ENCODE measurements around the gene SOWAHB.

SOWAHB gene

DNA sequence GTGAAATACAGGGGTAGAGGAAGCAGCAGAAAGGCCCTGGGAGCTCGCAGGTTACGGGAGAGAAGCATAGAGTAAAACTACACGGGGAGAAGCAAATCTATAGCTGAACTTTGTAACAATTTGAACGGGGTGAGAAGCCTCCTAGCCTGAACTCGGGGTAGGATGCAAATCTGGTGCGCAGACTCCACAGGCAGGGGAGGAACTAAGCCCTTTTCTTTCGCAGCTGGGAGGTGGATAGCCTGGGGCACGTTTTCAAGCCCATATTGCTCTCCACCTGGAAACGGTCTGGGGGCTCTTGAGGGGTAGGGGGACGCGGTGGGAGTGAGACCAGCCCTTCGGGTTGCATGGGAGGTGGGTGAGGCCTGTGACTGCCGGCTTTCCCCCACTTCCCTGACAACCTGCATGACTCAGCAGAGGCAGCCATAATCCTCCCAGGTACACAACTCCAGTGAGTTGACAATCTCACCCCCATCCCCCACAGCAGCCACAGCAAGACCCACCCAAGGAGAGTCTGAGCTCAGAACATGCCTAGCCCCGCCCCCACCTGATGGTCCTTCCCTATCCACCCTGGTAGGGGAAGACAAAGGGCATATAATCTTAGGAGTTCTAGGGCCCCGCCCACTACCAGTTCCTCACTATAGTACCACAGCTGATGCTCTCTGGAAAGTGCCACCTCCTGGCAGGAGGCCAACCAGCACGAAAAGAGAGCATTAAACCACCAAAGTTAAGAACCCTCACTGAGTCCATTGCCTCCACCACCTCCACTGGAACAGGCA, 29.9 kb downstream of the SOWAHB start:
- no peak overlapping the region for H3K4me3 ChIP-seq
- no peak for DNase-seq (ENCODE audit: low read depth, low spot score)

GRCh38 chr4:76867377-76867776, 30.6 kb downstream of the SOWAHB start:
- DNase-seq (ENCODE audit: low read depth, low spot score): no peak
- Histone ChIP-seq H3K9ac (ENCODE audit: insufficient read length) (no peak overlapping the region), H3K9me3 (ENCODE audit: low read depth, low read length) (no peaks in the 10 kb centered on the region), H3K27ac (no peak overlapping the region), H3K36me3 (ENCODE audit: insufficient read depth, low read length) (no peaks in the 10 kb centered on the region), H3K4me3 (no peak overlapping the region)
- TF ChIP-seq POLR2AphosphoS5 (IDR thresholded peaks at IDR 0.05; ENCODE audit: borderline replicate concordance, low read depth, low read length) (no peak), EZH2 (IDR thresholded peaks at IDR 0.05) (no peak), FOXP2 (optimal IDR thresholded peaks at IDR 0.05; ENCODE audit: control extremely low read depth, extremely low read length, insufficient read depth) (no peak)

More for the DNA sequence above, 29.9 kb downstream of the SOWAHB start:
- TF ChIP-seq FOXP2 (optimal IDR thresholded peaks at IDR 0.05; ENCODE audit: control extremely low read depth, extremely low read length, insufficient read depth): no peak
- no peak for TF ChIP-seq EZH2 (IDR thresholded peaks at IDR 0.05)
- TF ChIP-seq POLR2AphosphoS5 (IDR thresholded peaks at IDR 0.05; ENCODE audit: borderline replicate concordance, low read depth, low read length): no peak
- H3K27ac ChIP-seq: no peak overlapping the region
- no peak overlapping the region for H3K9ac ChIP-seq (ENCODE audit: insufficient read length)
- H3K9me3 ChIP-seq (ENCODE audit: low read depth, low read length): no peaks in the 10 kb centered on the region
- H3K36me3 ChIP-seq (ENCODE audit: insufficient read depth, low read length): no peaks in the 10 kb centered on the region

GRCh38 chr4:76866641-76867040, 31.3 kb downstream of the SOWAHB start:
- Histone ChIP-seq H3K9ac (ENCODE audit: insufficient read length) (no peak overlapping the region), H3K36me3 (ENCODE audit: insufficient read depth, low read length) (no peaks in the 10 kb centered on the region), H3K9me3 (ENCODE audit: low read depth, low read length) (no peaks in the 10 kb centered on the region), H3K4me3 (no peak overlapping the region), H3K27ac (no peak overlapping the region)
- no peak for DNase-seq (ENCODE audit: low read depth, low spot score)
- TF ChIP-seq FOXP2 (optimal IDR thresholded peaks at IDR 0.05; ENCODE audit: control extremely low read depth, extremely low read length, insufficient read depth): no peak
- TF ChIP-seq EZH2 (IDR thresholded peaks at IDR 0.05): no peak
- TF ChIP-seq POLR2AphosphoS5 (IDR thresholded peaks at IDR 0.05; ENCODE audit: borderline replicate concordance, low read depth, low read length): no peak

DNA sequence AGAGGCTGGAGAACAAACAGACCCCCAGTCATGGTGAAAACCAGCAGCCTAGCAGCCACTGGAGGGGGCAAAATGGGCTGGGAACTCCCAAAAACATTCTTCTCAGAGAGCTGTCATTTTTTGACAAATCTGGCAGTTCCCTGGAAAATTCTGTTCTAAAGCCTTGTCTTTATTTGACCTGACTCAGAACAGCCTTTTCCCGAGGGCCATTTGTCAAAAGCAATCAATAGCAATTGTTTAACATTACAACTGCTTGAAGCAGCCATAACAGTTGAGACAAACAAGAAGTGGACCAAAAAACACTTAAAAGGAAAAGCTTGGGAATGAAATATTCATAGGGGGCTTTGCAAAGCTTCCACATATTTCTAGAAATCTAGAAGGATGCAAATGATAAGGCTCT, 39.6 kb downstream of the SOWAHB start:
- no peak for DNase-seq (ENCODE audit: low read depth, low spot score)
- no peaks in the 10 kb centered on the region for H3K9me3 ChIP-seq (ENCODE audit: low read depth, low read length)
- no peaks in the 10 kb centered on the region for H3K36me3 ChIP-seq (ENCODE audit: insufficient read depth, low read length)
- H3K9ac ChIP-seq (ENCODE audit: insufficient read length): no peak overlapping the region
- H3K27ac ChIP-seq: no peak overlapping the region
- no peak for TF ChIP-seq EZH2 (IDR thresholded peaks at IDR 0.05)
- TF ChIP-seq POLR2AphosphoS5 (IDR thresholded peaks at IDR 0.05; ENCODE audit: borderline replicate concordance, low read depth, low read length): no peak
- no peak for TF ChIP-seq FOXP2 (optimal IDR thresholded peaks at IDR 0.05; ENCODE audit: control extremely low read depth, extremely low read length, insufficient read depth)
- no peak overlapping the region for H3K4me3 ChIP-seq

DNA sequence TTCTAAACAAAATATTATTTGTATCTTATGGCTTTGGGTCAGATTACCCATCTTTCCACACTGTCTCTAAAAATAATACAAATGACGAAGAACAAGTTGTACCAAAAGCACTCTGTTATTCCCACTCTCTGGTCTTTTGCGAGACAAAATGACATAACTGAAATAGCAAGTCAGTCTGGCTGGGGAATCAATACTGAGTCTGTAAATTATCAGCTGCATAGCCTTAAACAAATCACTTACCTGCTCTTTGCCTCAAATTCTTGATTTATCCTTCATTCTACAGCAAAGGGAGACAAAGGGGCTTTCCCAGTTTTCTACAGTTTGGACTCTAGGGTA, 40.9 kb downstream of the SOWAHB start:
- Histone ChIP-seq H3K4me3 (no peak overlapping the region), H3K9me3 (ENCODE audit: low read depth, low read length) (no peaks in the 10 kb centered on the region), H3K36me3 (ENCODE audit: insufficient read depth, low read length) (no peaks in the 10 kb centered on the region), H3K27ac (no peak overlapping the region), H3K9ac (ENCODE audit: insufficient read length) (no peak overlapping the region)
- no peak for DNase-seq (ENCODE audit: low read depth, low spot score)
- TF ChIP-seq FOXP2 (optimal IDR thresholded peaks at IDR 0.05; ENCODE audit: control extremely low read depth, extremely low read length, insufficient read depth) (no peak), POLR2AphosphoS5 (IDR thresholded peaks at IDR 0.05; ENCODE audit: borderline replicate concordance, low read depth, low read length) (no peak), EZH2 (IDR thresholded peaks at IDR 0.05) (no peak)

DNA sequence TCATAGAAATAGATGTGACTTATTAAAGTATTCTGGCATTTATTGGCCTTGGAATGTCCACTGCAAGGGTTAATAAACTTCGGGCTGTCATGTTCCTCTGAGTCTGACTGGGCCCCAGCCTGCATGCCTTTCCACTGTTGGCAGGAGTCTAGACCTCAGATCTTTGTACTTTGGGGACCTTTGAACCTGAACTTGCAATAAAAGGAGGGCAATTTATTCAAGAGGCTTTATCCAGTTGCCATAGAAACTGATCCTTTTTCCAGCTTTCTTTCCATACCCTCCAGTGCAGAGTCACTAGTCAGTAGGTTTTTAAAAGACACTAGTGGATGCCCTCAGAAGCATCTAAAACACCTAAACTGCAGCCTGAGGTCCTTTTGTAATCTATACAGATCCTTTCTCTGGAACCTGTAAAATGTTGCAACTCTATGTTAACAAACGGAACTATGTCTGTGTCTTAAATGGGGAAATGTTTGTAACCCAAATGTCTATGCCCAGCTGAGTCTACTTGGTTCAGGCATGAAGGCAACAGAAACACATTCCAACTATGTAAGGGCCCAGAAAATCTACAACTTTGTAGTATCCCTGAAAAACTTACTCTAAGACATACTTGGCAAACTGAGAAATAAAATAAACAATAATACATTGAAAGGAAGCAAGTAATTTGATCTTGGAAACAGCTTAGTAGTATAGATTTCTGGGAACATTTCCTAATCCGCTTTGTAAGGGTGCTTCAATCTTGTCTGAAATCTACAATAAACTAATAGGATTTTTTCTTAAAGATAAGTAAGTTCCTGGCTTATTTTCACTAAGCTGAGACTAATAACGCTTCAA, 41.5 kb downstream of the SOWAHB start:
- no peak for DNase-seq (ENCODE audit: low read depth, low spot score)
- no peaks in the 10 kb centered on the region for H3K36me3 ChIP-seq (ENCODE audit: insufficient read depth, low read length)
- TF ChIP-seq POLR2AphosphoS5 (IDR thresholded peaks at IDR 0.05; ENCODE audit: borderline replicate concordance, low read depth, low read length) (no peak), EZH2 (IDR thresholded peaks at IDR 0.05) (no peak)
- H3K9ac ChIP-seq (ENCODE audit: insufficient read length): no peak overlapping the region
- H3K27ac ChIP-seq: no peak overlapping the region
- no peaks in the 10 kb centered on the region for H3K9me3 ChIP-seq (ENCODE audit: low read depth, low read length)
- H3K4me3 ChIP-seq: no peak overlapping the region

GRCh38 chr4:76854858-76855257, 43.1 kb downstream of the SOWAHB start:
- Histone ChIP-seq H3K4me3 (no peak overlapping the region), H3K9me3 (ENCODE audit: low read depth, low read length) (no peaks in the 10 kb centered on the region), H3K36me3 (ENCODE audit: insufficient read depth, low read length) (no peaks in the 10 kb centered on the region), H3K9ac (ENCODE audit: insufficient read length) (no peak overlapping the region), H3K27ac (no peak overlapping the region)
- no peak for DNase-seq (ENCODE audit: low read depth, low spot score)
- TF ChIP-seq POLR2AphosphoS5 (IDR thresholded peaks at IDR 0.05; ENCODE audit: borderline replicate concordance, low read depth, low read length) (no peak), FOXP2 (optimal IDR thresholded peaks at IDR 0.05; ENCODE audit: control extremely low read depth, extremely low read length, insufficient read depth) (no peak), EZH2 (IDR thresholded peaks at IDR 0.05) (no peak)

- H3K9me3 ChIP-seq (ENCODE audit: low read depth, low read length): no peaks in the 10 kb centered on the region
- H3K4me3 ChIP-seq: no peak overlapping the region
- TF ChIP-seq POLR2AphosphoS5 (IDR thresholded peaks at IDR 0.05; ENCODE audit: borderline replicate concordance, low read depth, low read length) (no peak), FOXP2 (optimal IDR thresholded peaks at IDR 0.05; ENCODE audit: control extremely low read depth, extremely low read length, insufficient read depth) (no peak), EZH2 (IDR thresholded peaks at IDR 0.05) (no peak)
- no peaks in the 10 kb centered on the region for H3K36me3 ChIP-seq (ENCODE audit: insufficient read depth, low read length)
- no peak for DNase-seq (ENCODE audit: low read depth, low spot score)
- H3K27ac ChIP-seq: no peak overlapping the region
- no peak overlapping the region for H3K9ac ChIP-seq (ENCODE audit: insufficient read length)
These were observed 46.6 kb downstream of the SOWAHB start for GRCh38 chr4:76851375-76851774.
